Fibroblast of skin of left quadriceps (primary cell): ENCODE data around the gene H2AZ2.
"Not testable (repeated sequence)": the region's sequence is repeated elsewhere in the genome, so short reads cannot be mapped to it uniquely, and the experiment has no call there.

ENCODE experiments used
- DNase-seq, 2 experiments: peaks; one replicate each; pipeline ENCODE4 v3.0.0-alpha.2; 2013; ENCODE audit warnings: low read depth in 2 of 2

H2AZ2 gene

GRCh38 chr7:44870780-44871179, 22.9 kb upstream of the H2AZ2 start:
- DNase-seq: not testable (repeated sequence)

DNA sequence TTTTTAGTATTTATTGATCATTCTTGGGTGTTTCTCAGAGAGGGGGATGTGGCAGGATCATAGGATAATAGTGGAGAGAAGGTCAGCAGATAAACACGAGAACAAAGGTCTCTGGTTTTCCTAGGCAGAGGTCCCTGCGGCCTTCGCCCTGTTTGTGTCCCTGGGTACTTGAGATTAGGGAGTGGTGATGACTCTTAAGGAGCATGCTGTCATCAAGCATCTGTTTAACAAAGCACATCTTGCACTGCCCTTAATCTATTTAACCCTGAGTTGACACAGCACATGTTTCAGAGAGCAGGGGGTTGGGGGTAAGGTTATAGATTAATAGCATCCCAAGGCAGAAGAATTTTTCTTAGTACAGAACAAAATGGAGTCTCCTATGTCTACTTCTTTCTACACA, 22.4 kb upstream of the H2AZ2 start:
- DNase-seq: not testable (repeated sequence)

- DNase-seq: peak in 1 of 2 experiments; percentile 39
Observed at GRCh38 chr7:44867073-44867995, 19.4 kb upstream of the H2AZ2 start.

DNA sequence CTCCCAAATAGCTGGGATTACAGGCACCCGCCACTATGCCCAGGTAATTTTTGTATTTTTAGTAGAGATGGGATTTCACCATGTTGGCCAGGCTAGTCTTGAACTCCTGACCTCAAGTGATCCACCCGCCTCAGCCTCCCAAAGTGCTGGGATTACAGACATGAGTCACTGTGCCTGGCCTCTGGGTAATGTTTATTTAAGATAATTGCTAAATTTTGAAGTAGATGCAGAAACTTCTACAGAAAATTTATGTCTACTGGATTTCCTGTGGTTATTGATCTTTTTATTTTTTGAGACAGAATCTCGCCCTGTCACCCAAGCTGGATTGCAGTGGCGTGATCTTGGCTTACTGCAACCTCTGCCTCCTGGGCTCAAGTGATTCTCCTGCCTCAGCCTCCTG, 14.1 kb upstream of the H2AZ2 start:
- not testable (repeated sequence) for DNase-seq

DNA sequence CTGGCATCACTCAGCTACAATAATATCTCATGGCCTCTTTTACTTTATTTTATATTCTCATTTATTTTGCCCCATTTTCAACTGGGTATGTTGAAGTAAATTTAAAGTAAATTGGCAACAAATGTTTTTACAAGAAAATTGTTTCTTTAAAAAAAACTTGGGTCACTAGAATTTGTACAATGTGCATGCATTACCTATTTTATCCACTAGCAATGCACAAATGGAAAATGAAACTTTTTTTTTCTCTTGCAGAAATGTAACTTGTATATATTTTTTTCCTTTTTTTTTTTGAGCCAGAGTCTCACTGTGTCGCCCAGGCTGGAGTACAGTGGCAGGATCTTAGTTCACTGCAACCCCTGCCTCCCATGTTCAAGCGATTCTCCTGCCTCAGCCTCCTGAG, 10.3 kb upstream of the H2AZ2 start:
- no peak for DNase-seq

DNA sequence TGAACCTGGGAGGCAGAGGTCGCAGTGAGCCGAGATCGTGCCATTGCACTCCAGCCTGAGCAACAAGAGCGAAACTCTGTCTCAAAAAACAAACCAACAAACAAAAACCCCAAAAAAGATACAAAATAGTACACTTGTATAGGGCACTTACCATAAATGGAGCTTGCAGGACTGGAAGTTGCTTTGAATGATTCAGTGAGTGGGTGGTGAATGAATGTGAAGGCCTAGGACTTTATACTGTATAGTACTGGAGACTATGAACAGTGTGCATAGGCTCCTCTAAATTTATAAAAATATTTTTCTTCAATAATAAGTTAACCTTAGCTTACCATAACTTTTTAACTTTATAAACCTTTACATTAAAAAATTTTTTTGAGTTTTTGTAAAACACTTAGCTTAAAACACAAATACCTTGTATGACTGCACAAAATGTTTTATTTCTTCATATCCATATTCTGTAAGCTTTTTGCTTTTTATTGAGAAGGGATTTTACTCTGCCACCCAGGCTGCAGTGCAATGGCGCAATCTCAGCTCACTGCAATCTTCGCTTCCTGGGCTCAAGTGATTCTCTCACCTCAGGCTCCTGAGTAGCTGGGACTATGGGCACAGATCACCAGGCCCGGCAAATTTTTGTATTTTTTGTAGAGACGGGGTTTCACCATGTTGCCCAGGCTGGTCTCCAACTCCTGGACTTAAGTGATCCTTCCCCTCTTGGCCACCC, 6.9 kb upstream of the H2AZ2 start:
- DNase-seq: no peak

GRCh38 chr7:44853391-44853790, 5.5 kb upstream of the H2AZ2 start:
- DNase-seq: no peak

GRCh38 chr7:44852590-44852989, 4.7 kb upstream of the H2AZ2 start:
- no peak for DNase-seq

GRCh38 chr7:44849885-44850544, 2.1 kb upstream of the H2AZ2 start:
- DNase-seq: no peak

- no peak for DNase-seq
Observed at GRCh38 chr7:44849259-44849884, 1.5 kb upstream of the H2AZ2 start.

DNA sequence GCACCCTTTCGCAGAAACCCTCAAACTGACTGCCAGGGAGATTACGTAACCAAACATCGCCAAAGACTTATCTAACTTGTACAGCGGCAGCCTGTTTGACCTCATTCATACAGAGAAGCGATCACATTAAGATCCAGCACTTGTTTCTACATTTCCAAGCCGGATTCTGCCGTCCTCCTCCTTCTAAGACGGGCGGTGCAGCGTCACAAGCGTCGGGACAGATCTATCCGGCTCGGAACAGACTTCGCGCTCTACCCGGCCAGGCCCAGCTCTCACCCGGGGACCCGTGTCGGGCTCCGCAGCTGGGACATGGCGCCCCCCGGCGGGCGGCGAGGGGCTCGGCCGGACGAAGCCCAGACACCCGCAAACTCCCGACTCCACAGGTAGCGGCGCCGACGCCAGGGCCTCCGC, 373 bp downstream of the H2AZ2 start:
- DNase-seq: peak; percentile 58 to 62

DNA sequence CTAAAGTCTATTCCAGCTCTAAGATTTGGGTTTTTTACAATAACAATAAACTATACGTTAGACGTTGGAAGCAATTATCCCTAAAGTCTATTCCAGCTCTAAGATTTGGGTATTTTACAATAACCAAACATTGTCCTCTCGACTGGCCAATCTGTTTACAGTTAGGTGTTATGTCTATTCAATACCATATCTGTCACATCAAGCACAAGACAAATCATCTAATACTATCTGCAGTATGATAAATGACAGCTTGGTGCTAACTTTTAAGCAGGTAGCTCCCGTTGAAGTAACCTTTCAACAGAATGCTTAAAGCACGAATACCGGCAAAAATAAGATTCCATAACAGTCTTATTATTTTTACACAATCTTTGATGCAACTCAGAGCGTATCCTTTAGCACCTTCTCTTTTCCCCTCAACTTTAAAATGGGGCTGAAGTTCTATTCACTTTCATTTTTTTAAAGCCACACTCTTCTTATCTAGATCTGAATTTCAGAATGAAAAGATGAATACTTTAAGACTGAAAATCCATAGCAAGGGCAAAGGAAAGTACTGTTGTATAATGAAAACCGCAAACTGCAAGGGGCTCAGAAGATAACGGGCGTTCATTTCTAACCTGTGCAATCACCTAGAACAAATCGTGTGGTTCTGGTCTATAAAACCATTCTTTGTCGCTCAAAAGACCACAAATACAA, 925 bp downstream of the H2AZ2 start:
- no peak for DNase-seq

GRCh38 chr7:44846390-44846789, 1.5 kb downstream of the H2AZ2 start:
- not testable (repeated sequence) for DNase-seq

GRCh38 chr7:44845451-44845850, 2.4 kb downstream of the H2AZ2 start:
- no peak for DNase-seq

DNA sequence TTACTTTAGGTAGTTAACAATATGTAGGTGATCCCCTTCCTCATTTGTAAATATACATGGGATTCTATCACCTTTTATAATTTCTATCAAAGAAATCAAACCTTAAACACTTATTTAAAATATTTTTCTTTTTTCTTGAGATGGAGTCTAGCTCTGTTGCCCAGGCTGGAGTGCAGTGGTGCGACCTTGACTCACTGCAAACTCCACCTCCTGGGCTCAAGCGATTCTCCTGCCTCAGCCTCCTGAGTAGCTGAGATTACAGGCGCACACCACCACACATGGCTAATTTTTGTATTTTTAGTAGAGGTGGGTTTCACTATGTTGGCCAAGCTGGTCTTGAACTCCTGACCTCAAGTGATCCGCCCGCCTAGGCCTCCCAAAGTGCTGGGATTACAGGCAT, 4.4 kb downstream of the H2AZ2 start:
- DNase-seq: not testable (repeated sequence)

DNA sequence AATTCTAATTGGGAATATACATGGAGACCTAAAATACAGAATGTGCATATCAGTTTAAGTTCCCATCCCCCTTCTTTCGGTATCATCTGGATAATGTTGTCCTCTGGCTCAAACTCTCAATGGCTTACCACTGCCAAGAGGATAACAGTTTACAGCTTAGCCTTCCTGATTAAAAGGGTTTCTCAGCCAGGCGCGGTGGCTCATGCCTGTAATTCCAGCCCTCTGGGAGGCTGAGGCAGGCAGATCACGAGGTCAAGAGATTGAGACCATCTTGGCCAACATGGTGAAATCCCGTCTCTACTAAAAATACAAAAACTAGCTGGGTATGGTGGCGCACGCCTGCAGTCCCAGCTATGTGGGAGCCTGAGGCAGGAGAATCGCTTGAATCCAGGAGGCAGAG, 5.2 kb downstream of the H2AZ2 start:
- DNase-seq: not testable (repeated sequence)

GRCh38 chr7:44838751-44839150, 9.1 kb downstream of the H2AZ2 start:
- no peak for DNase-seq

- DNase-seq: no peak
Observed at GRCh38 chr7:44827567-44827966, 20.3 kb downstream of the H2AZ2 start.

- peak; percentile 9 to 15 for DNase-seq
Observed at GRCh38 chr7:44824894-44825526, 22.9 kb downstream of the H2AZ2 start.

DNA sequence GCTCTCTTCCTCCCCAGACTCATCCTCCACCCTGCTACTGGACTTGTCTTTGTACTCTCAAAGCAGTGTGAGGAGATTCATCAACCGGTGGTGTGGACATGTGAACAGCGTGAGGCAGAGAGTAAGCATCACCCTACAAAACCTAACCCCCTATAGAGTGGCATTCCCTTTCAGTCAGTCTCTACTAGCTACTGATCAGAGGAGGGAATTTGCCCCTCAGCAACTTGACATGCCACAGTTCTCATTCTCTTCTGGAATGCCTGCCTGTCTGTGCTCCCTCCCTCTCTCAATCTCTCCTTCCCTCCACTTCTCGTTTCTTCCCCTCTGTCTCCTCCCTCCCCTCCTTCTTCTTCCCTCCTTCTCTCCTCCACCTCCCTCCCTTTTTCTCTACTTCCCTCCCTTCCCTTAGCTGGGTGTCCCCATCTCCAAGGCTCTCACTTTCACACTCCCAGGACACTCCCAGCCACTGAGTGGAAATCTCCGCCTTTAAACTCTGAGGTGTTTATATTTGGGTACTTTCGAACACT, 24.6 kb downstream of the H2AZ2 start:
- DNase-seq: no peak

DNA sequence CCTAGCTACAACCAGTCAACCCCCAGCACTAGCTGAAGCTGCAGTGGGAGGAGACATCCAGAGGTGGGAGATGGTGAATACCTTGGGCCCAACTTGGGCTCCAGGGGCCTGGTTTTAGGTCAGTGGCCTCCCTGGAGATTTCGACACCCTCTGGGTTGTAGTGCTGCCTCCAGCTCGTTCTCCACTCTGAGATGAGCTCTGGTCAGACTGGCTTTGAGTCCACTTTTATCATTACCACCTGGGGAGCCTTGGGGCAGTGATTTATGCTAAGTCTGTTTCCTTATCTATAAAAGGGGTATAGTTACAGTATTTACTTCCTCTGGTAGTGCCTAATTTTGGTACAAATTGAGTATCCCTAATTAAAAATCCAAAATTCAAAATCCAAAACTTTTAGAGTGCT, 28.6 kb downstream of the H2AZ2 start:
- no peak for DNase-seq
